ENCODE measurements around the gene VWA5B1. TPM values are rescaled to one million over a fixed set of nuclear protein-coding genes. Genes with fewer than 3 reads are reported as not detected.

The VWA5B1 gene
- polyA plus RNA-seq, 1 donor (not counting 4 experiments of a cell fraction or from before 2014, with no cell fraction given) = not detected

DNA sequence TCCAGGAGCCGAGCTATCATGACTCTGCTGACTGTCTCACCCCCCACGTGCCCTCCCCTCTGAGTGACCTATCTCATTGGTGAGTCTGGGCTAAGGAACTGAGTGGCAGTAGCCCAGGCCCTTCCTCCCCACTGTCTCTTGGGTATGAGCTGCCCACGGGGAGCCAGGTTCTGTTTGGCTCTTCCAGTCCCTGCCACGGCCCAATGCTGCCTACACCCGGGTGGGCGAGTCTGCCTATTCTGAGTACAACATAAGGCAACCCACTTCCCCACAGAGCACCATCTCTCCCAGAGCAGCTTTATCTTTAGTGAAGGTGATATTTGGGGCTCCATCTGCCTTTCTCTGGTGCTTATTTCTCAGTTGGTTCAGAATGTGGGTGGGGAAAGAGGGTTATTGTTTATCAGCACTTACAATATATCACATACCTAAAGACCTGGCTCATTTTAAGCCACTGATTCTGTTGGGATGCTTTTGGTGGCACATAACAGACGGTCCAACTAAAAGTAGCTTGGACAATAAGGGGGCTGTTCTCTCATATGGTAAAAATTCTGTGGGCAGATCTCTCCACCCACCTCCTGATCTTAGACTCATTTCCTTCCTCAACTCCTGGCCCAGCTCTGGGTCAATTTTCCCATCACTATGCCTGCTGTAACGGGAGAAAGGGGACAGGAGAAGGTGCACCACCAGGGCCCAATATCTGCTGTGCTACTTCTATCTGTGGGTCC is 27.7 kb upstream of the VWA5B1 start:
- TF ChIP-seq, protein P1, sequence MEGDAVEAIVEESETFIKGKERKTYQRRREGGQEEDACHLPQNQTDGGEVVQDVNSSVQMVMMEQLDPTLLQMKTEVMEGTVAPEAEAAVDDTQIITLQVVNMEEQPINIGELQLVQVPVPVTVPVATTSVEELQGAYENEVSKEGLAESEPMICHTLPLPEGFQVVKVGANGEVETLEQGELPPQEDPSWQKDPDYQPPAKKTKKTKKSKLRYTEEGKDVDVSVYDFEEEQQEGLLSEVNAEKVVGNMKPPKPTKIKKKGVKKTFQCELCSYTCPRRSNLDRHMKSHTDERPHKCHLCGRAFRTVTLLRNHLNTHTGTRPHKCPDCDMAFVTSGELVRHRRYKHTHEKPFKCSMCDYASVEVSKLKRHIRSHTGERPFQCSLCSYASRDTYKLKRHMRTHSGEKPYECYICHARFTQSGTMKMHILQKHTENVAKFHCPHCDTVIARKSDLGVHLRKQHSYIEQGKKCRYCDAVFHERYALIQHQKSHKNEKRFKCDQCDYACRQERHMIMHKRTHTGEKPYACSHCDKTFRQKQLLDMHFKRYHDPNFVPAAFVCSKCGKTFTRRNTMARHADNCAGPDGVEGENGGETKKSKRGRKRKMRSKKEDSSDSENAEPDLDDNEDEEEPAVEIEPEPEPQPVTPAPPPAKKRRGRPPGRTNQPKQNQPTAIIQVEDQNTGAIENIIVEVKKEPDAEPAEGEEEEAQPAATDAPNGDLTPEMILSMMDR (optimal IDR thresholded peaks at IDR 0.05 in 1 of 3, IDR thresholded peaks at IDR 0.05 in 1 of 3, conservative IDR thresholded peaks at IDR 0.05 in 1 of 3; ENCODE audit: extremely low read depth in 1 of 3, insufficient read depth in 2 of 3, low read length in 3 of 3) = no peak
- TF ChIP-seq EZH2 (IDR thresholded peaks at IDR 0.05; ENCODE audit: low read length) = no peak
- H3K79me2 ChIP-seq (ENCODE audit: control insufficient read depth, insufficient read depth, low read length) = no peaks in the 10 kb centered on the region
- H4K20me1 ChIP-seq (ENCODE audit: control insufficient read depth, extremely low read depth, insufficient read depth, low read length) = no peaks in the 10 kb centered on the region
- no peaks in the 10 kb centered on the region for H3K4me1 ChIP-seq (ENCODE audit: control insufficient read depth, extremely low read depth, insufficient read depth, low read length)
- dilution Hi-C loops (cut with MboI; ENCODE audit: extremely low pct_ligation_motif_present, low sequenced_read_pairs) = no loop called here
- no peak overlapping the region for H3K9ac ChIP-seq (ENCODE audit: control insufficient read depth, extremely low read depth, insufficient read depth, low read length)
- DNase-seq (ENCODE audit: low read depth, low spot score) (no peak), FAIRE-seq (no peak)
- H3K36me3 ChIP-seq (ENCODE audit: control insufficient read depth in 2 of 2, extremely low read depth in 1 of 2, insufficient read depth in 2 of 2, low read length in 2 of 2) = no peaks in the 10 kb centered on the region
- H3K9me3 ChIP-seq (ENCODE audit: control insufficient read depth, low read depth, low read length) = no peaks in the 10 kb centered on the region
- H3K4me3 ChIP-seq (ENCODE audit: control insufficient read depth in 2 of 3, extremely low read depth in 1 of 3, insufficient read depth in 2 of 3, low read depth in 1 of 3, low read length in 3 of 3) = no peak overlapping the region
- H3K27ac ChIP-seq (ENCODE audit: control insufficient read depth, insufficient read depth, low read length) = no peak overlapping the region
- no peak overlapping the region for H2AFZ ChIP-seq (ENCODE audit: control insufficient read depth, low read length)
- no peaks in the 10 kb centered on the region for H3K9me1 ChIP-seq (ENCODE audit: control insufficient read depth, extremely low read depth, insufficient read depth, low read length)
- no peak overlapping the region for H3K4me2 ChIP-seq (ENCODE audit: control insufficient read depth, extremely low read depth, insufficient read depth, low read depth, low read length)
- peaks cover 9% of the 10 kb centered on the region for H3K27me3 ChIP-seq (ENCODE audit: control insufficient read depth, extremely low read depth, insufficient read depth, low read length)

DNA sequence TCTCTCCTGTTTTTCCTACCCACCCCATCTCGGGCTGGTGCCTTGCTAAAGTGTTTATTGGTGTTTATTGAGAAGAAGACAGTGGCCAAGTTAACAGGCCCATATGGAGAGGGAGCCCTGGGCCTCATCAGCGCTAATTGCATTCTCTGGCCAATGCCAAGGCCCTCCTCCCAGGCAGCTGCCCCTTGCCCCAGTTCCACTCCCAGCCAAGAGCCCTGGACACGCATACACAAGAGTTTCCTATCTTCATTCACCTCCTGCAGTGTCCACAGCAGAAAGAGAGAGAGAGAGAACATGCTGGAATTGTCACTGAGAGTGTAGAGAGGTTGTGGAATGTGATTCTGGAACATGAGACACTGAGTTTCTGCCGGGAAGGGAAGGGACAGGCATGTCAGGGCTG is 25.4 kb upstream of the VWA5B1 start:
- no peaks in the 10 kb centered on the region for H3K79me2 ChIP-seq (ENCODE audit: control insufficient read depth, insufficient read depth, low read length)
- H3K27me3 ChIP-seq (ENCODE audit: control insufficient read depth, extremely low read depth, insufficient read depth, low read length) = peaks cover 2% of the 10 kb centered on the region
- no peak for DNase-seq (ENCODE audit: low read depth, low spot score)
- TF ChIP-seq EZH2 (IDR thresholded peaks at IDR 0.05; ENCODE audit: low read length) = no peak
- TF ChIP-seq, protein P1 (optimal IDR thresholded peaks at IDR 0.05 in 1 of 3, IDR thresholded peaks at IDR 0.05 in 1 of 3, conservative IDR thresholded peaks at IDR 0.05 in 1 of 3; ENCODE audit: extremely low read depth in 1 of 3, insufficient read depth in 2 of 3, low read length in 3 of 3) = no peak
- no peak overlapping the region for H3K4me2 ChIP-seq (ENCODE audit: control insufficient read depth, extremely low read depth, insufficient read depth, low read depth, low read length)
- no peak overlapping the region for H2AFZ ChIP-seq (ENCODE audit: control insufficient read depth, low read length)
- no peak overlapping the region for H3K4me3 ChIP-seq (ENCODE audit: control insufficient read depth in 2 of 3, extremely low read depth in 1 of 3, insufficient read depth in 2 of 3, low read depth in 1 of 3, low read length in 3 of 3)
- dilution Hi-C loops (cut with MboI; ENCODE audit: extremely low pct_ligation_motif_present, low sequenced_read_pairs) = no loop called here
- no peaks in the 10 kb centered on the region for H3K4me1 ChIP-seq (ENCODE audit: control insufficient read depth, extremely low read depth, insufficient read depth, low read length)
- no peak overlapping the region for H3K27ac ChIP-seq (ENCODE audit: control insufficient read depth, insufficient read depth, low read length)
- no peaks in the 10 kb centered on the region for H3K9me1 ChIP-seq (ENCODE audit: control insufficient read depth, extremely low read depth, insufficient read depth, low read length)
- no peaks in the 10 kb centered on the region for H4K20me1 ChIP-seq (ENCODE audit: control insufficient read depth, extremely low read depth, insufficient read depth, low read length)
- FAIRE-seq = no peak
- no peaks in the 10 kb centered on the region for H3K9me3 ChIP-seq (ENCODE audit: control insufficient read depth, low read depth, low read length)
- no peaks in the 10 kb centered on the region for H3K36me3 ChIP-seq (ENCODE audit: control insufficient read depth in 2 of 2, extremely low read depth in 1 of 2, insufficient read depth in 2 of 2, low read length in 2 of 2)
- no peak overlapping the region for H3K9ac ChIP-seq (ENCODE audit: control insufficient read depth, extremely low read depth, insufficient read depth, low read length)

Data from keratinocyte (primary cell).